HL-60/S4 treated with retinoic acid at 250 ng/mL for 4 days and 3 days (cell line): ENCODE measurements around the gene SLC4A5.
"Not testable (repeated sequence)": the region's sequence is repeated elsewhere in the genome, so short reads cannot be mapped to it uniquely, and the experiment has no call there.

Experiments
- in situ Hi-C: fragments of 300-500 bp; cut with MboI; formaldehyde crosslinking; loops from 2 replicates; pipeline ENCODE4 v1.7.0; 2022; ENCODE audit warnings: low sequenced_read_pairs

SLC4A5 gene

DNA sequence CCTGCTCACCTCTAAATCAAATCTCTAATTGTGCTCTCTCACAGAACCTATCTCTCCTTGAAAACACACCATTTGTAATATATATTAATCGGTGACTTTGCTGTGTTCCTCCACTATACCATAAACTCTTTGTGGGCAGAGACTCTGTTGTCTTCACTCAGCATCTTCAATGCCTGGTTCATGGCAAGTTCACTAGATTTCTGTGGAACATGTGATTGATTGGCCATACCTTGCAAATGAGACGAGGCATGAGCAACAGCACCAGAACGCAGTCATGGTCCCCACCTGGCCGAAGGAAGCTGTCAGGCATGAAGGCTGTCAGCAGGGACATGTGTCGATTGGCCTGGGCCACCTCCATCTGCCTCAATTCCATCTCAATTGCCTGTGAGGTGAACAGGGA, 25.3 kb upstream of the SLC4A5 start:
- in situ Hi-C loops, result no loop called here

GRCh38 chr2:74367789-74368188, 24.6 kb upstream of the SLC4A5 start:
- in situ Hi-C loops, result no loop called here

GRCh38 chr2:74366036-74366435, 22.8 kb upstream of the SLC4A5 start:
- in situ Hi-C loops, result no loop called here

GRCh38 chr2:74364533-74365505, 21.6 kb upstream of the SLC4A5 start:
- in situ Hi-C loops, result no loop called here

DNA sequence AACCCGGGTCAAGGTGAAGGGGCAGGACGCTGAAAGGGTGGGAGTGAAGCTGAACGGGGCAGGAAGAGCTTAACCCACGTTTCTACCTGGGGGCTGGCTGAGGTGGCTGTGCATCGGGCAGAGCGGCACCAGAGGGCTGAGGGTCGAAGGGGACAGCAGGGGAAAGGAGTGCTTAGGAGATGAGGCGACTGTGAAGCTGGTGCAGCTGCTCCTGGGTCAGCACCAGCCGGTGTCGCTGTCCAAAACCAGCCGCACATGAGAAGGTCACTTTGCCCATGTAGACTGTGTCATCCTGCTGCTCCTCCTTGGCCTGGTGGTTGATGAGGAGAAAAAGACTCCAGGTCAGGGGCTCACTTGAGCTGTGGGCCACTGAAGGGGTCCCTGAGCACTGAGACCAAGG, 18.1 kb upstream of the SLC4A5 start:
- in situ Hi-C loops, result no loop called here

DNA sequence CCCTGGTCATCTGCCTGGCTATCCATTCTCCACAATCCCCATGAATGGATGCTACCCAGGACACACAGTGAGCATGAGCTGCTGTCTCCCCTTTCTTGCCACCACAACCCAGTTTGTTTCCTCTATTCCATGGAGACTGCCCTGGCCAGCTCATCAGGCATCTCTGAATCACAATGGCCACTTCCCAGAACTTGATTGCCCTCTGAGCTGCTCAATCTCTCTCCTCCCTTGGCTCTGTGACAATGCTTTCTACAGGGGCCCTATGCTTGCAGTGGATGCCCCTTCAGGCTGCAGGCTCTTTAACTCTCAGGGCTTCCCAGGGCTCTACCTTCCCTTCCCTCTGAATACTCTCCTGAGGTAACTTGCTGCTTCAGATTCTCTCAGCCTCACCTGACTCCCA, 14.4 kb upstream of the SLC4A5 start:
- in situ Hi-C loops, result no loop called here

GRCh38 chr2:74349889-74350288, 6.7 kb upstream of the SLC4A5 start:
- in situ Hi-C loops, result no loop called here

DNA sequence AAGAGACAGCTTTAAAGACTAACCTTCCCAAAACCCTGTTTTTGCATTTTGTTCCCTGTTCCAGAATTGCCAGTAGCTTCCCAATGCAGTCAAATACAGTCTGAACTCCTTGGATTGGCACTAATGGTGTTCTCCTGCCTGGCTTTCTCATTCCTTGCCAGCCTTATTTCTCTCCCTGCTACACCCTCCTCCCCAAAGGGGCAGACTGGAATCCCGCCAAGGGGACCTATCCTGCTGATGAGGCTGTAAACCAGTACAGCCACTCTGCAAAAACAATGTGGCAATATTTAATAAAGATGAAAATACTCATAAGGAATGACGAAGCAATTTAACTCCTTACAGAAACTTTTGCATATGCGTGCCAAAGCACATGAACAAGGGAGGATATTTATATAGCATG, 4.5 kb upstream of the SLC4A5 start:
- in situ Hi-C loops, result no loop called here

DNA sequence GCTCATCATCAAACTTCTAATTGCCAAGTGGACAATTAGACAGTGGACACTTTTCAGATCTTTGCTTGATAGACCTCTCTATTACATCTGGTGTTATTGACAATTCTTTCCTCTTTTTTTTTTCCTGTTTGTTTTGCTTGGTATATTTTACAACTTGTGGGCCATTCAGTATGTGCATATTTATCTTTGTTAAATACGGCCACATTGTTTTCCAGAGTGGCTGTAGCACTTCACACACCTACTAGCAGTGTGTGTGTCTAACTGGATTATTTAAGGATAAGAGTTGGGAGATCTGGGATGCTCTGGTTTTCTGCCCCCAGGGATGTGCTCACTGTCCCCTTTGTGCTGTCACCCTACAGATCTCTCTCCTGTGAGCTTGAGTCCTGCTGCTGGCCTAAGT, 4.1 kb upstream of the SLC4A5 start:
- in situ Hi-C loops, result no loop called here

GRCh38 chr2:74345272-74345943, 2.2 kb upstream of the SLC4A5 start:
- in situ Hi-C loops, result no loop called here

DNA sequence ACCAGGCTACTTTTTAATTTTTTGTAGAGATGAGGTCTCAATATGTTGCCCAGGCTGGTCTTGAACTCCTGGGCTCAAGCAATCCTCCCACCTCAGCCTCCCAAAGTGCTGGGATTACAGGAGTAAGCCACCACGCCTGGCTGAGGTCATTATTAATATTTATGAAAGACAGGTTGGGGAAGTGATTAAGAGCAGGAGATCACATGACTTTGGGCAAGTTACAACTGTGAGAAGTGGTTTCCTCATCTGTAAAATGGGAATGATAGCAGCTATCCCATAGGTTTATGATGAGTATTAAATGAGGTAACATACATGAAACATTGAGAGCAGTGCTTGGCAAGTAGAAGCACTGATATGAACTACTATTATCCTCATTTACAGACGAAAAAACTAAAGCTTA, 7.0 kb downstream of the SLC4A5 start:
- in situ Hi-C loops, result not testable (repeated sequence)

GRCh38 chr2:74334931-74335333, 8.3 kb downstream of the SLC4A5 start:
- in situ Hi-C loops, result no loop called here

DNA sequence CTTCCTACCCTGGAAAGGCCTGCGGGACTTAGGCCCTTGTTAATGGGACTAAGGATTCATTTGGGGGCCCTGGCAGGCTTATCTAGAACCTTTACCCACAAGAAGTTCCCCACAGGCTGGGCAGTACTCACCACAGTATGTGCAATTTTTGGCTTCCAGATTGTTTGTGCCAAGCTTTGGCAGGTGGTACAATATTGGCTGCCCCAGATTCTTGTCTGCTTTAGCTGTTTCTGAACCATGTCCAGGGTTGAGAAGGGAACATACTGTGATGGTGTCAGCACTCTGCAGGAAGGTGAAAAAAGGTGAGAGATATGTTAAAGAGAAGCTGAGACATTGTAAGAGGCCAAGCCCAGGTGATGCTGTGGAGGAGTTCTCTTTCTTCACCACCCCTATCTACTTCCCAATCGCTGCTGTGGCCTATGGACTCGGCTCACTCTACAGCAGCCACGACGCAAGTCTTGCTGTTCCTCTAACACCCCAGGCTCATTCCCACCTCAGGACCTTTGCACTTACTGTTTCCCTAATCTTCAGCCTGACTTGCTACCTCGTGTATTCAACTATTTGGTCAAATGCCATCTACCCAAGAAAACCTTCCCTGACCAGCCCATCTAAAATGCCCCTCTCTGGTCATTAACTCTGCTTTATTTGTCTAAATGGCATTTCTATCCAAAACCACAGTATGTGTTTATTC, 9.2 kb downstream of the SLC4A5 start:
- in situ Hi-C loops, result no loop called here

DNA sequence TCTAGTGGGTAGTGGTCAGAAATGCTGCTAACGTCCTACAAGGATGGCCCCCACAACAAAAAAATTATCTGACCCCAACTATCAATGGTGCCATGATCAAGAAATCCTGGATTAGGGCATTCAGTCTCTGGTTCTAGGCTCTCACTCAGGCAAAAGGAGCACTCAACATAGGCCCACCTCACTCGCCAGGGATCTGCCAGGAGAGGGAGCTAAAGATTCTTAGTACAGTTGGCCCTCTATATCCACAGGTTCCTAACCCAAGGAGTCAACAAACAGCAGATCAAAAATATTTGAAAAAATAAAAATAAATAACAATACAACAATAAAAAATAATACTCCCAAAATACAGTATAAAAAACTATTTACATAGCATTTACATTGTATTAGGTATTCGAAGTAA, 10.0 kb downstream of the SLC4A5 start:
- in situ Hi-C loops, result no loop called here

DNA sequence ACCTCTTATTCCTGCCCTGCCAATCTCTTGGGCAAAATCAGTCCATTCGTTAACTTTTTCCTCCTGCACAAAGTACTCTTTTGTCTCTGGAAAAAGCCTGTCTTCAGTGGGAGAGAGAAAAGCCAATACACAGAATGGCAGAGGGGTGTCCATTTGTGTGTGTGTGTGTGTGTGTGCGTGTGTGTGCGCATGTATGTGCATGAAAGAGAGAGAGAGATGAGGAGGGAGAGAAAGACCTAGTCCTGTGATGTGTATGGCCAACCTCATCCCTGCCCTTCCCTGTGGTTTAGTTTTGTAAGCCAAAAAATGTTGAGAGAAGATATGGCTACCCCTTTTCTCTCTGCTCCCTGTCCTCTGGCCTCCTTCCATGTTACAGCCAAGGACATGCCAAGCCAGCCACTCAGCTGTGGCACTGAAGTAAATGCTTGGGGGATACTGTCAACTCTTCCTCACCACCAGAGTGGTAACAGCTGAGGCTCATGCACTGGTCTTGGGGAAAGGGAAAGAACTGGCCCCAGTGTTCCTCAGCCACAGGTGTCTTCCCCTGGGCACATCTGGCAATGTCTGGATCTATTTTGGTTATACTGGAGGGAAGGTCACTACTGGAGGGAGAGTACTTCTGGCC, 10.6 kb downstream of the SLC4A5 start:
- in situ Hi-C loops, result no loop called here

- in situ Hi-C loops, result no loop called here
Measured at GRCh38 chr2:74328573-74328972, 14.6 kb downstream of the SLC4A5 start.

GRCh38 chr2:74328074-74328473, 15.1 kb downstream of the SLC4A5 start:
- in situ Hi-C loops, result no loop called here

DNA sequence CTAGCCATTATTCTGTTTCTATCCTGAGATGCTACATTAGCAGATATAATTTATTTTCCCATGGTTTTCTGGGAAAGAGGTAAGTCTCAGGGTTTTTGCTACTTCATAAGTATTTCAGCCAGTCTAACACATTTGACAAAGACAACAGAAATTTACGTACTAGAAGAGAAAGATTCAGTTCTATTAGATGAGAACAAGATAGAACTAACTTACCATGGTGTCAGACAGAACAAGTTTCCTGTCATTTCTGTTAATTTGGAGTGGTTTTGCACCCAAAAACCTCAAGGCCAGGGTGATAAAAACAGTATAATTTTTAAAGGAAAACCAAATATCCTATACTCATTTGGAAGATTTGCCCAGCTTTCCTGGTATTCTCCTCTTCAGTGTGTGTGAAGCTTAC, 15.6 kb downstream of the SLC4A5 start:
- in situ Hi-C loops, result no loop called here

- in situ Hi-C loops, result no loop called here
Measured at GRCh38 chr2:74327199-74327598, 16.0 kb downstream of the SLC4A5 start.

DNA sequence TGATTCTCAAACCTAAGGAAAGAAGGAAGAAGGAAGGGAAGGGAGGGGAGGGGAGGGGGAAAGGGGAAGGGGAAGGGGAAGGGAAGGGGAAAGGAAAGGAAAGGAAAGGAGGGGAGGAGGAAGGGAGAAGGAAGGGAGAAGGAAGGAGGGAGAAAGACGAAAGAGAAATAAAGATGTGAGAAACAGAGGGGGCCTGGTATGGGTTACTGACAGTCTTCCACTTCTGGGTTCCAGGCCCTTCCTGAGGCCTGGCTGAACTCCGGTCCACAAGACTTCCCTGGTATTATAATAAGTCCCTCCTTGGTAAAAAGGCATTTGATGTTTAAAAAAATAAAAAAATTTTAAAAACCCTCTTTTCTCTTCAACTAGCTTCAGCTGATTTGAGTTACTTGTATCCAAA, 17.4 kb downstream of the SLC4A5 start:
- in situ Hi-C loops, result no loop called here

- in situ Hi-C loops, result no loop called here
Measured at GRCh38 chr2:74321737-74322136, 21.5 kb downstream of the SLC4A5 start.
